ENCODE measurements around the gene FYB1. TPM values are rescaled to one million over a fixed set of nuclear protein-coding genes. Genes with fewer than 3 reads are reported as not detected.

FYB1 gene
- total and polyA plus RNA-seq, 2 of the 8 experiments (the other 6 are each of a cell fraction or from before 2014, with no cell fraction given) = not detected

DNA sequence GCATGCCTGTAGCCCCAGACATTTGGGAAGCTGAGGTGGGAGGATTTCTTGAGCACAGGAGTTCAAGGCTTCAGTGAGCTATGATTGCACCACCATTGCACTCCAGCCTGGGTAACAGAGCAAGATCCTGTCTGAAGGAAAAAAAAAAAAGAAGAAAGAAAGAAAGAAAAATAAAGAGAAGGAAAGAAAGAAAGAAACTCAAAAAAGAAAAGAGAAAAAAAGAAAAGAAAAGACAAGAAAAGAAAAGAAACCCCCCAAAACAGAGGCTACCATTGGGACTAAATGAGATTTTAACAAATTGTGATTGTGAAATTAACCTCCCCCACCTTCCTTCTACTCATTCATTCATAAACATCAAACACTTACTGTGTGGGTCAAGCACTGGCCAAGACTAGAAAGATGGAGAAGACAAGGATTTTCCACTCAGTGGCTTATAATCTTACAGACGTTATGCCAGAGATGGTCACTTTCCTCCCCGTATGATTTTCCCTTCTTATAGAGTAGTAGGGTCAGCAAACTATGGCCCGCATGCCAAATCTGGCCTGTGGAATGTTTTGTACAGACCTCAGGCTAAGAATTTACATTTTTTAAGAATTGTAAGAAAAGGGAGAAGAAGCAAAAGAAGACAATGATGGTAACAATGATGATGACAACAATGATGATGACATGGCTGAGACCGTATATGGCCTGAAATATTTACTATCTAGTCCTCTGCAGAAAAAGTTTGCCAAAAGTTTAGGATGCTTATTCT is 1.1 kb upstream of the FYB1 start (continued):
- TF ChIP-seq TCF12 (IDR thresholded peaks at IDR 0.05; ENCODE audit: low read depth, low read length) = no peak
- no peak for TF ChIP-seq MAFK (IDR thresholded peaks at IDR 0.05; ENCODE audit: low read depth, low read length)
- no peak for TF ChIP-seq SP2 (IDR thresholded peaks at IDR 0.05; ENCODE audit: low read length)
- no peak for TF ChIP-seq POLR2A (IDR thresholded peaks at IDR 0.05; ENCODE audit: control extremely low read depth in 1 of 2, low read depth in 2 of 2, low read length in 2 of 2)
- no peak for TF ChIP-seq SP4 (IDR thresholded peaks at IDR 0.05; ENCODE audit: low read length)
- no peak for TF ChIP-seq NANOG (IDR thresholded peaks at IDR 0.05; ENCODE audit: insufficient read depth, low read depth, low read length, poor library complexity, severe bottlenecking)
- TF ChIP-seq CBX5 (IDR thresholded peaks at IDR 0.05; ENCODE audit: low read depth, low read length) = no peak

All from H1 (cell line).